Activated T-helper 17 cell treated with anti-CD3 and anti-CD28 coated beads, Interleukin-2, amount 50 U/mL, for 72 hours (primary cell): ENCODE results near the gene STAP2. TPM values are rescaled to one million over a fixed set of nuclear protein-coding genes. Genes with fewer than 3 reads are reported as not detected.
"Not testable (repeated sequence)": the region's sequence is repeated elsewhere in the genome, so short reads cannot be mapped to it uniquely, and the experiment has no call there.

Source experiments
- ATAC-seq: fragments of 150-1000 bp; cut with Tn5 transposase; replicated peaks from 2 replicates; pipeline ENCODE4 v1.10.0; 2021; ENCODE audit warnings: mild to moderate bottlenecking, moderate library complexity
- H3K27ac Mint-ChIP-seq: one replicate; pipeline ENCODE4 v1.8.0; 2022; ENCODE audit warnings: mixed read lengths
- H3K27me3 Mint-ChIP-seq: one replicate; pipeline ENCODE4 v1.8.0; 2022; ENCODE audit warnings: mixed read lengths
- H3K36me3 Mint-ChIP-seq: one replicate; pipeline ENCODE4 v1.8.0; 2022; ENCODE audit warnings: low read depth, mild to moderate bottlenecking, mixed read lengths
- H3K4me1 Mint-ChIP-seq: one replicate; pipeline ENCODE4 v1.8.0; 2022; ENCODE audit warnings: mixed read lengths
- H3K4me3 Mint-ChIP-seq: one replicate; pipeline ENCODE4 v1.8.0; 2022; ENCODE audit warnings: mild to moderate bottlenecking, mixed read lengths
- H3K9me3 Mint-ChIP-seq: one replicate; pipeline ENCODE4 v1.8.0; 2022; ENCODE audit warnings: mixed read lengths
- total RNA-seq, 2 donors: library from RNA; stranded (reverse); gene quantifications; one replicate each; pipeline ENCODE4 v1.2.3, GENCODE V29; 2022

Gene STAP2
- total RNA-seq, 2 donors from 2014 or later, result 13.3 to 17.4 TPM

GRCh38 chr19:4294389-4294788 is 44.2 kb downstream of the STAP2 start:
- no peaks in the 10 kb centered on the region for H3K27me3 Mint-ChIP-seq
- H3K27ac Mint-ChIP-seq, result no peak overlapping the region

DNA sequence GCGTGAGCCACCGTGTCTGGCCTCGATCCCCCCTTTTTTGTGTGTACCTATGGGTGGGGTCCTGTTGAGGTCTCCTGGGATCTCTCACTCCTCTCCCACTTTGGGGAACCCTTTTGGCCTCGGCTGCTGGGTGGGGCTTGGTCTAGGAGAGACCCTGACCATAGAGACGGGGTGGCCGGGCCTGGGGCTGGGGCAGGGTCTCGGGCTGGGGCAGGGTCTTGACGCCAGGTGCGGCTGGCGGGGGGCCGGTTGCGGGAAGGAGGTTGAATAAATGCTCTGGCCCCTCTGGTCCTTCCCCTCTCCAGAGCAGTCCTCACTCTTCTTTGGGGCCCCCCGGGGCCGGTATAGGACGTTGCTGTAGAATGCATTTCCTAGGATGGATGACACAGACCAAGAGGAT is 46.1 kb downstream of the STAP2 start:
- Mint-ChIP-seq H3K4me1 (no peaks in the 10 kb centered on the region), H3K4me3 (no peak overlapping the region), H3K27ac (no peak overlapping the region), H3K27me3 (no peaks in the 10 kb centered on the region), H3K9me3 (no peaks in the 10 kb centered on the region), H3K36me3 (no peaks in the 10 kb centered on the region)
- ATAC-seq, result no peak

More at GRCh38 chr19:4294389-4294788, 44.2 kb downstream of the STAP2 start:
- Mint-ChIP-seq H3K36me3 (no peaks in the 10 kb centered on the region), H3K9me3 (no peaks in the 10 kb centered on the region), H3K4me1 (no peaks in the 10 kb centered on the region), H3K4me3 (no peak overlapping the region)
- no peak for ATAC-seq

DNA sequence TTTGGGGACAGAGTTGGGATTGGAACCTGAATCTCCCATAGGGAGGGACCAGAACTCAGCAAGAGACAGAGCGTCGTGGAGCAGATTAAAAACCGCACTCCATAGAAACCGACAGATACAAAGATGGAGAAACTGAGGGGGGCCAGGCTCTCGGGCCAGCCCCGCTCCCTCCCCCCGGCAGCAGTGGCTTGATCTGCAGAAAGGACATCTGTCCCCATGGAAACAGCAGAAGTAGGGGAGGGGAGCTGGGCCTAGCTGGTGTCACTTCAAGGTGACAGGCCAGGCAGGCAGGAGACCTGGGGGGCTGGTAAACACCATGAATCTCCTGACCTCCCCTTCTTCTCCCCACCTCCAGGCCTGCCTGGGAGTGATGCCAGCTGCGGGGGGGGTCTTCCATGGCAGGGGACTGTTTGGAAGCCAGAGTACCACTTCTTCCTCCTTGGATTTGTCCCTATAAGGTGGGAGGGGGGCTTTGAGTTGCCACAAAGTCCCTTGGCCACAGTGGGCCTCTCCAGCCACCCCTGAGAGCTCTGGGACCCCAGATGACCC is 47.4 kb downstream of the STAP2 start:
- H3K27ac Mint-ChIP-seq, result no peak overlapping the region
- no peak overlapping the region for H3K4me3 Mint-ChIP-seq
- no peaks in the 10 kb centered on the region for H3K36me3 Mint-ChIP-seq
- H3K9me3 Mint-ChIP-seq, result no peaks in the 10 kb centered on the region
- no peaks in the 10 kb centered on the region for H3K27me3 Mint-ChIP-seq
- no peaks in the 10 kb centered on the region for H3K4me1 Mint-ChIP-seq
- no peak for ATAC-seq

- Mint-ChIP-seq H3K27ac (no peak overlapping the region), H3K4me3 (no peak overlapping the region), H3K9me3 (no peaks in the 10 kb centered on the region), H3K4me1 (no peaks in the 10 kb centered on the region), H3K27me3 (no peaks in the 10 kb centered on the region), H3K36me3 (no peaks in the 10 kb centered on the region)
- ATAC-seq, result no peak
These were observed 50.4 kb downstream of the STAP2 start for GRCh38 chr19:4288091-4288777.

DNA sequence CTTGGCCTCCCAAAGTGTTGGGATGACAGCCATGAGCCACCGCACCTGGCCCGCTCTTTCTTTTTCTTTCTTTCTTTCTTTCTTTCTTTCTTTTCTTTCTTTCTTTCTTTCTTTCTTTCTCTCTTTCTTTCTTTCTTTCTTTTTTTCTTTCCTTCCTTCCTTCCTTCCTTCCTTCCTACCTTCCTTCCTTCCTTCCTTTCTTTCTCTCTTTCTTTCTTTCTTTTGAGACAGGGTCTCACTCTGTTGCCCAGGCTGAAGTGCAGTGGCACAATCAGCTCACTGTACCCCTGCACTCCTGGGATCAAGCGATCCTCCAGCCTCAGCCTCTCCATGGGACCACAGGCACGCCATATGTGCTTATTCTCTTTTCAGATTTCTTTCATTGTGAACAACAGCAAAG is 52.5 kb downstream of the STAP2 start:
- not testable (repeated sequence) for H3K27ac Mint-ChIP-seq, ATAC-seq, H3K4me3 Mint-ChIP-seq, H3K4me1 Mint-ChIP-seq, H3K36me3 Mint-ChIP-seq, H3K27me3 Mint-ChIP-seq, H3K9me3 Mint-ChIP-seq

- Mint-ChIP-seq H3K4me3 (no peak overlapping the region), H3K9me3 (no peaks in the 10 kb centered on the region), H3K27ac (no peak overlapping the region), H3K27me3 (no peaks in the 10 kb centered on the region), H3K4me1 (no peaks in the 10 kb centered on the region), H3K36me3 (no peaks in the 10 kb centered on the region)
- no peak for ATAC-seq
These were observed 53.7 kb downstream of the STAP2 start for GRCh38 chr19:4284974-4285373.

DNA sequence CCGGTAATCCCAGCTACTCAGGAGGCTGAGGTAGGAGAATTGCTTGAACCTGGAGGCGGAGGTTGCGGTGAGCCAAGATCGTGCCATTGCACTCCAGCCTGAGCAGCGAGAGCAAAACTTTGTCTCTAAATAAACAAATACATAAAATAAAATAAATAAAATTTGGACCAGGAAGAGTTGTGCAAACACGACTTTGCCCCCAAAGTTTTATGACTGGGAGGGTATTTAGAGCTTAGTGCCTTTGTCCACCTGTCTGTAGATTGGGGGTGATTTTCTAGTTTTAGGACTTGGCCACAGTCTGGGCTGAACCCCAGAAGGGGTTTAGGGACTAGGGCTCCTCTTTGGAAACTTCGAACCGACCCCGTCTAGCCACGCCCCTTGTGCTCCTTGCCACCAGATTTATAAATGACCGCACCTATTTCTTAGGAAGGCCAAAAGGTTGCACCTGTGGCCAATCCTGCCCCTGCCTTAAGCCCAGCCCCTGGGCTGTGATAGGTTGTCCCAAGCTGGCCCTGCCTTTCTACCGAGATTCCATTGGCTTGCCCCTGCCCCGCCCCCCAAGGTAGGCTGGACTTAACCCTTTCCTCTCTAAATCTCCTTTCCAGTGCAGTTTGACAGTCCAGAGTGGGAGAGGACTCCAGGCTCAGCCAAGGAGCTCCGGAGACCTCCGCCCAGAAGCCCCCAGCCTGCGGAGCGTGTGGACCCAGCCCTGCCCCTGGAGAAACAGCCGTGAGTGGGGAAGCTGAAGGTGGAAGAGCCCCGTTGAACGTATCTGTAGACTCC is 54.3 kb downstream of the STAP2 start:
- H3K9me3 Mint-ChIP-seq, result no peaks in the 10 kb centered on the region
- peaks cover 4% of the 10 kb centered on the region for H3K27me3 Mint-ChIP-seq

DNA sequence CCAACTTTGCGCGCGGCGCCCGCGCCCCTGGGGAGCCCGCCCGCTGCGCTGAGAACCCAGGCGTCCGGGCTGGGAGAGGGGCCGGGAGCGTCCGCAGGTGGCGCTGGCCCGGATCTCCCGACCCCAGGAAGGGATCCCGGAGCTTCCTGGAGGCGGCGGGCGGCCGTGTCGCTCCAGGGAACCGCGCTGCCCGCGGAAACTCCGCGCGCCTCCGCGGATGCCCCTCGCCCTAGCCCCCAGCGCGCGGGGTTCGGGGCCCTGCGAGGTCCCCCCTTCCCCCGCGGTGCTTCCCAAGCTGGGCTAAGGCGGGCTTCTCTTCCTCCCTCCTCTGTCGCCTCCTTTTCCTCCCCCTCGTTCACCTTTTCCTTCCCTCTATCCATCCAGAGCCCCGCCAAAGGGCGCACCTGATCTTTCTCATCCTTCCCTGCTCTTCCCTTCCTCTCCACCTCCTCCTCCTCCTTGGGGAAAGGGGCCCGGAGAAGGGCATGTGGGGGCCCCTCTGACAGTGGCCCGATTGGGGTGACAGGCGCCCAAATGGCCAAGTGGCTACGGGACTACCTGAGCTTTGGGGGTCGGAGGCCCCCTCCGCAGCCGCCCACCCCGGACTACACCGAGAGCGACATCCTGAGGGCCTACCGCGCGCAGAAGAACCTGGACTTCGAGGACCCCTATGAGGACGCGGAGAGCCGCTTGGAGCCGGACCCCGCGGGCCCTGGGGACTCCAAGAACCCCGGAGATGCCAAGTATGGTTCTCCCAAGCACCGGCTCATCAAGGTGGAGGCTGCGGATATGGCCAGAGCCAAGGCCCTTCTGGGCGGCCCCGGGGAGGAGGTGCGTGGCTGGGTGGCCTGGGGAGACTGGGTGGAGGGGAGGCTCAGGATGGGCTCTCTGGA is 58.9 kb downstream of the STAP2 start:
- H3K4me3 Mint-ChIP-seq, result no peak overlapping the region
- no peak for ATAC-seq
- no peak overlapping the region for H3K27ac Mint-ChIP-seq
- no peaks in the 10 kb centered on the region for H3K36me3 Mint-ChIP-seq
- no peaks in the 10 kb centered on the region for H3K4me1 Mint-ChIP-seq
- H3K27me3 Mint-ChIP-seq, result peaks cover 8% of the 10 kb centered on the region
- H3K9me3 Mint-ChIP-seq, result no peaks in the 10 kb centered on the region

More for the DNA sequence above, 54.3 kb downstream of the STAP2 start:
- Mint-ChIP-seq H3K4me1 (no peaks in the 10 kb centered on the region), H3K36me3 (no peaks in the 10 kb centered on the region), H3K27ac (no peak overlapping the region), H3K4me3 (no peak overlapping the region)
- peak; percentile 47 for ATAC-seq

- Mint-ChIP-seq H3K27ac (no peak overlapping the region), H3K4me3 (no peak overlapping the region), H3K27me3 (peaks cover 8% of the 10 kb centered on the region), H3K36me3 (no peaks in the 10 kb centered on the region), H3K4me1 (no peaks in the 10 kb centered on the region), H3K9me3 (no peaks in the 10 kb centered on the region)
- ATAC-seq, result no peak
These were observed 59.4 kb downstream of the STAP2 start for GRCh38 chr19:4279267-4279529.

GRCh38 chr19:4278419-4279266 is 60.0 kb downstream of the STAP2 start, which contains the start of gene SHD:
Gene SHD (plus strand): TSS chr19:4279266. CDS start chr19:4280064, 798 bp downstream.
- no peaks in the 10 kb centered on the region for H3K9me3 Mint-ChIP-seq
- no peak for ATAC-seq
- no peak within 1 kb of the TSS for H3K4me3 Mint-ChIP-seq
- peaks cover 8% of the 10 kb centered on the region for H3K27me3 Mint-ChIP-seq
- no peak within 1 kb of the TSS for H3K27ac Mint-ChIP-seq
- no peaks in the 10 kb centered on the region for H3K36me3 Mint-ChIP-seq
- H3K4me1 Mint-ChIP-seq, result no peaks in the 10 kb centered on the region

DNA sequence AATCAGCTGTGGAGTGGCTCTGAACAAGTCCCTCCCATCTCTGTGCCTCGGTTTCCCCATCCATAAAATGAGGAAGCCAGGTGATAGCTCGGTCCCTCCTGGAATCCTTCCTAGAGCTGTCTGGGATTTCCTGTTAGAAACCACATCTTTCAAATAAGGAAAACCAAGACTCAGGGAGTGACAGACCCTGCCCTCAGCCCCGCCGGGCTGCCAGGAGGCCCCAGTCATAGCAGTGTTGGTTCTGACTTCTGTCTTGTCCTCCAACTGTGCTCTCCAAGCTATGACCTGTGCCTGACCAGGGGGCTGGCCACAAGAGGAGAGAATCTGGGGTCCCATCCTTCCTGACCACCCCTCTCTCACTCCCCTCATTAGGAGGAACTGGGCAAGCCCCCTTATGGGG is 60.6 kb downstream of the STAP2 start:
- no peaks in the 10 kb centered on the region for H3K36me3 Mint-ChIP-seq
- peaks cover 8% of the 10 kb centered on the region for H3K27me3 Mint-ChIP-seq

GRCh38 chr19:4277191-4277696 is 61.4 kb downstream of the STAP2 start:
- no peak overlapping the region for H3K4me3 Mint-ChIP-seq
- peaks cover 8% of the 10 kb centered on the region for H3K27me3 Mint-ChIP-seq
- H3K36me3 Mint-ChIP-seq, result no peaks in the 10 kb centered on the region
- no peaks in the 10 kb centered on the region for H3K9me3 Mint-ChIP-seq
- no peak overlapping the region for H3K27ac Mint-ChIP-seq
- H3K4me1 Mint-ChIP-seq, result no peaks in the 10 kb centered on the region
- ATAC-seq, result no peak

More for the DNA sequence above, 60.6 kb downstream of the STAP2 start:
- no peak overlapping the region for H3K27ac Mint-ChIP-seq
- no peaks in the 10 kb centered on the region for H3K9me3 Mint-ChIP-seq
- H3K4me3 Mint-ChIP-seq, result no peak overlapping the region
- ATAC-seq, result no peak
- no peaks in the 10 kb centered on the region for H3K4me1 Mint-ChIP-seq

GRCh38 chr19:4274321-4274686 is 64.3 kb downstream of the STAP2 start:
- not testable (repeated sequence) for H3K4me1 Mint-ChIP-seq, H3K9me3 Mint-ChIP-seq, H3K27ac Mint-ChIP-seq, H3K4me3 Mint-ChIP-seq, ATAC-seq, H3K27me3 Mint-ChIP-seq
- H3K36me3 Mint-ChIP-seq, result peaks cover 18% of the 10 kb centered on the region
